SK-N-SH (cell line): ENCODE measurements around the gene GPATCH1.

Experiments used
- CHD2 ChIP-seq: fragments of 150-350 bp; IDR thresholded peaks from 2 replicates; pipeline ENCODE4 v1.6.1; 2018; ENCODE audit warnings: low read length; ENCODE audit not compliant: partially characterized antibody
- CTCF ChIP-seq: fragments of 200-600 bp; sonication (generic); IDR thresholded peaks from 2 replicates; pipeline ENCODE4 v1.6.1; 2017; ENCODE audit warnings: antibody characterized with exemption, mild to moderate bottlenecking, moderate library complexity
- ELF1 ChIP-seq: IDR thresholded peaks from 2 replicates; pipeline ENCODE4 v1.4.0; 2012
- EP300 ChIP-seq, 2 experiments: IDR thresholded peaks; 2 replicates each; pipeline versions ENCODE4 v1.4.0 to v1.6.1; 2012; ENCODE audit warnings: borderline replicate concordance in 1 of 2, low read depth in 1 of 2, low read length in 1 of 2
- FOXJ3 ChIP-seq: sonication (generic); formaldehyde crosslinking; IDR thresholded peaks from 2 replicates; pipeline ENCODE4 v1.5.1; 2020; ENCODE audit warnings: mild to moderate bottlenecking, missing genetic modification reagents
- FOXM1 ChIP-seq: IDR thresholded peaks from 2 replicates; pipeline ENCODE4 v1.4.0; 2012; ENCODE audit warnings: low read depth, mild to moderate bottlenecking
- MEF2A ChIP-seq: IDR thresholded peaks from 2 replicates; pipeline ENCODE4 v1.4.0; 2012; ENCODE audit warnings: low read depth, borderline replicate concordance
- PBX3 ChIP-seq: IDR thresholded peaks from 2 replicates; pipeline ENCODE4; 2012
- POLR2AphosphoS5 ChIP-seq: IDR thresholded peaks from 2 replicates; pipeline ENCODE4 v1.6.1; 2012; ENCODE audit warnings: low read depth, low read length
- RAD21 ChIP-seq: IDR thresholded peaks from 2 replicates; pipeline ENCODE4 v1.6.1; 2012; ENCODE audit warnings: mild to moderate bottlenecking, low read length
- REST ChIP-seq: IDR thresholded peaks from 2 replicates; pipeline ENCODE4 v1.6.1; 2012; ENCODE audit warnings: mild to moderate bottlenecking, low read depth, low read length, moderate library complexity
- SIN3A ChIP-seq: IDR thresholded peaks from 2 replicates; pipeline ENCODE4 v1.6.1; 2012; ENCODE audit warnings: low read depth, mild to moderate bottlenecking, low read length, moderate library complexity, borderline replicate concordance
- YY1 ChIP-seq: IDR thresholded peaks from 2 replicates; pipeline ENCODE4 v1.4.0; 2012; ENCODE audit warnings: low read depth, mild to moderate bottlenecking

GRCh38 chr19:33066543-33066942 is 14.4 kb upstream of the GPATCH1 start:
- TF ChIP-seq EP300 (IDR thresholded peaks at IDR 0.05; ENCODE audit: borderline replicate concordance in 1 of 2, low read depth in 1 of 2, low read length in 1 of 2) (no peak), RAD21 (no peak), CTCF (no peak), MEF2A (no peak), ELF1 (no peak), PBX3 (no peak), REST (no peak), YY1 (no peak), FOXM1 (no peak), SIN3A (no peak), CHD2 (no peak), FOXJ3 (CRISPR knock-in tag) (no peak), POLR2AphosphoS5 (no peak)
